ENCODE results near the gene COL1A1.

The COL1A1 gene

GRCh38 chr17:50187751-50188530 lies 13.5 kb downstream of the COL1A1 start:
- no peak for DNase-seq (ENCODE audit: extremely low read depth in 1 of 2, low read depth in 1 of 2)

- DNase-seq (ENCODE audit: extremely low read depth in 1 of 2, low read depth in 1 of 2), result no peak
Observed at GRCh38 chr17:50187394-50187725, 14.1 kb downstream of the COL1A1 start.

GRCh38 chr17:50186661-50187393 lies 14.6 kb downstream of the COL1A1 start:
- no peak for DNase-seq (ENCODE audit: extremely low read depth in 1 of 2, low read depth in 1 of 2)

GRCh38 chr17:50185631-50186471 lies 15.6 kb downstream of the COL1A1 start:
- no peak for DNase-seq (ENCODE audit: extremely low read depth in 1 of 2, low read depth in 1 of 2)

GRCh38 chr17:50184611-50185398 lies 16.6 kb downstream of the COL1A1 start:
- DNase-seq (ENCODE audit: extremely low read depth in 1 of 2, low read depth in 1 of 2), result no peak

- DNase-seq (ENCODE audit: extremely low read depth in 1 of 2, low read depth in 1 of 2), result no peak
Observed at GRCh38 chr17:50184064-50184463, 17.4 kb downstream of the COL1A1 start.

GRCh38 chr17:50183421-50183994 lies 17.9 kb downstream of the COL1A1 start:
- no peak for DNase-seq (ENCODE audit: extremely low read depth in 1 of 2, low read depth in 1 of 2)

GRCh38 chr17:50182783-50183420 lies 18.5 kb downstream of the COL1A1 start:
- DNase-seq (ENCODE audit: extremely low read depth in 1 of 2, low read depth in 1 of 2), result no peak

GRCh38 chr17:50181591-50182560 lies 19.6 kb downstream of the COL1A1 start:
- DNase-seq (ENCODE audit: extremely low read depth in 1 of 2, low read depth in 1 of 2), result no peak

GRCh38 chr17:50181144-50181543 lies 20.3 kb downstream of the COL1A1 start:
- DNase-seq (ENCODE audit: extremely low read depth in 1 of 2, low read depth in 1 of 2), result no peak

- DNase-seq (ENCODE audit: extremely low read depth in 1 of 2, low read depth in 1 of 2), result no peak
Observed at GRCh38 chr17:50180620-50181019, 20.8 kb downstream of the COL1A1 start.

- no peak for DNase-seq (ENCODE audit: extremely low read depth in 1 of 2, low read depth in 1 of 2)
Observed at GRCh38 chr17:50180111-50180510, 21.3 kb downstream of the COL1A1 start.

GRCh38 chr17:50177983-50178834 lies 23.2 kb downstream of the COL1A1 start:
- DNase-seq (ENCODE audit: extremely low read depth in 1 of 2, low read depth in 1 of 2), result no peak

- no peak for DNase-seq (ENCODE audit: extremely low read depth in 1 of 2, low read depth in 1 of 2)
Observed at GRCh38 chr17:50177476-50177875, 24.0 kb downstream of the COL1A1 start.

GRCh38 chr17:50176559-50177357 lies 24.7 kb downstream of the COL1A1 start:
- no peak for DNase-seq (ENCODE audit: extremely low read depth in 1 of 2, low read depth in 1 of 2)

- no peak for DNase-seq (ENCODE audit: extremely low read depth in 1 of 2, low read depth in 1 of 2)
Observed at GRCh38 chr17:50175035-50175807, 26.2 kb downstream of the COL1A1 start.
